HEK293 (cell line): Measurements from ENCODE around the gene GMDS.

ENCODE experiments used
- CTCF ChIP-seq: fragments of 450-650 bp; formaldehyde crosslinking; IDR thresholded peaks from 2 replicates; pipeline ENCODE4 v1.5.1; 2016; ENCODE audit warnings: missing biosample characterization, missing genetic modification characterization
- YY1 ChIP-seq: fragments of 450-650 bp; formaldehyde crosslinking; IDR thresholded peaks from 2 replicates; pipeline ENCODE4 v1.5.1; 2018; ENCODE audit warnings: missing biosample characterization, missing genetic modification characterization
- ZBTB10 ChIP-seq: fragments of 450-650 bp; formaldehyde crosslinking; IDR thresholded peaks from 2 replicates; pipeline ENCODE4 v1.5.1; 2016; ENCODE audit warnings: missing biosample characterization, missing genetic modification characterization
- ZNF16 ChIP-seq: fragments of 450-650 bp; formaldehyde crosslinking; IDR thresholded peaks from 2 replicates; pipeline ENCODE4 v1.5.1; 2016; ENCODE audit warnings: low read depth, missing biosample characterization, missing genetic modification characterization
- ZNF274 ChIP-seq, 2 experiments: fragments of 200-500 bp in 1 of 2; fragments of 450-650 bp in 1 of 2; sonication (Bioruptor generic) in 1 of 2; formaldehyde crosslinking in 1 of 2; IDR thresholded peaks; 2 replicates each; pipeline versions ENCODE4 v1.5.1 to v1.6.1; 2014 to 2016; ENCODE audit warnings: borderline replicate concordance in 1 of 2, inconsistent platforms in 1 of 2, low read length in 1 of 2, missing biosample characterization in 1 of 2, missing genetic modification characterization in 1 of 2
- ZSCAN18 ChIP-seq: fragments of 450-650 bp; formaldehyde crosslinking; IDR thresholded peaks from 2 replicates; pipeline ENCODE4 v1.5.1; 2016; ENCODE audit warnings: missing biosample characterization, missing genetic modification characterization
- ZSCAN5A ChIP-seq: fragments of 450-650 bp; formaldehyde crosslinking; IDR thresholded peaks from 2 replicates; pipeline ENCODE4 v1.5.1; 2016; ENCODE audit warnings: missing biosample characterization, missing genetic modification characterization

- TF ChIP-seq CTCF (tag by site-specific recombination) (no peak), YY1 (tag by site-specific recombination) (no peak), ZNF274 (IDR thresholded peaks at IDR 0.05; ENCODE audit: low read length) (no peak), ZNF274 (tag by site-specific recombination; IDR thresholded peaks at IDR 0.05; ENCODE audit: borderline replicate concordance) (no peak), ZNF16 (tag by site-specific recombination) (no peak), ZSCAN18 (tag by site-specific recombination) (no peak), ZBTB10 (tag by site-specific recombination) (no peak), ZSCAN5A (tag by site-specific recombination) (no peak)
Measured at GRCh38 chr6:1774226-1774915, 471.0 kb downstream of the GMDS start.
